GM12892 (cell line): Measurements from ENCODE around the gene CAV2.

Experiments
- DNase-seq: peaks from one replicate; pipeline ENCODE4 v3.0.0; 2011; ENCODE audit not compliant: insufficient read length
- FAIRE-seq: peaks from 2 replicates; lab custom pipeline; 2011; peaks lifted over from hg19 to GRCh38; lab: Jason Lieb, UNC
- POLR2A ChIP-seq: IDR thresholded peaks from 2 replicates; pipeline ENCODE4 v1.6.1; 2011; ENCODE audit warnings: low read depth, low read length, control low read depth
- POLR2AphosphoS5 ChIP-seq: IDR thresholded peaks from 2 replicates; pipeline ENCODE4 v1.6.1; 2011; ENCODE audit warnings: low read depth, low read length, control low read depth
- TAF1 ChIP-seq: IDR thresholded peaks from 2 replicates; pipeline ENCODE4 v1.6.1; 2011; ENCODE audit warnings: low read depth, mild to moderate bottlenecking, control low read depth, low read length, borderline replicate concordance

CAV2 gene

GRCh38 chr7:116516324-116516723 is 16.8 kb downstream of the CAV2 start:
- TF ChIP-seq POLR2AphosphoS5 (no peak), TAF1 (no peak), POLR2A (no peak)
- FAIRE-seq: no peak
- DNase-seq: no peak

GRCh38 chr7:116517626-116518025 is 18.1 kb downstream of the CAV2 start:
- DNase-seq: no peak
- TF ChIP-seq POLR2A (no peak), POLR2AphosphoS5 (no peak), TAF1 (no peak)
- no peak for FAIRE-seq

- FAIRE-seq: no peak
- DNase-seq: no peak
- TF ChIP-seq TAF1: no peak
- no peak for TF ChIP-seq POLR2AphosphoS5
- no peak for TF ChIP-seq POLR2A
Observed at GRCh38 chr7:116518961-116519360, 19.4 kb downstream of the CAV2 start.

- no peak for TF ChIP-seq TAF1
- no peak for TF ChIP-seq POLR2AphosphoS5
- no peak for TF ChIP-seq POLR2A
- FAIRE-seq: no peak
- DNase-seq: no peak
Observed at GRCh38 chr7:116521046-116521664, 21.6 kb downstream of the CAV2 start.

GRCh38 chr7:116522247-116522646 is 22.7 kb downstream of the CAV2 start:
- TF ChIP-seq TAF1 (no peak), POLR2A (no peak), POLR2AphosphoS5 (no peak)
- FAIRE-seq: no peak
- DNase-seq: no peak

GRCh38 chr7:116524221-116524608 is 24.7 kb downstream of the CAV2 start:
- FAIRE-seq (no peak), DNase-seq (no peak)
- TF ChIP-seq POLR2AphosphoS5 (no peak), POLR2A (no peak), TAF1 (no peak)

GRCh38 chr7:116524609-116525297 is 25.2 kb downstream of the CAV2 start, which contains the start of gene CAV1:
CAV1 (plus strand) TSS chr7:116525036; CDS start chr7:116525063, 27 bp downstream.
- FAIRE-seq (no peak), DNase-seq (peak; percentile 33)
- TF ChIP-seq POLR2A: no peak
- no peak for TF ChIP-seq TAF1
- TF ChIP-seq POLR2AphosphoS5: no peak

- TF ChIP-seq POLR2A: no peak
- no peak for TF ChIP-seq TAF1
- TF ChIP-seq POLR2AphosphoS5: no peak
- peak; percentile 44 for DNase-seq
- FAIRE-seq: peak; percentile 56
Observed at GRCh38 chr7:116525298-116525912, 25.9 kb downstream of the CAV2 start.

- DNase-seq: peak; percentile 89
- FAIRE-seq: peak; percentile 95
- no peak for TF ChIP-seq POLR2AphosphoS5
Observed at GRCh38 chr7:116525913-116526861, 26.6 kb downstream of the CAV2 start.

- FAIRE-seq: no peak
- DNase-seq: no peak
- TF ChIP-seq TAF1 (no peak), POLR2AphosphoS5 (no peak), POLR2A (no peak)
Observed at GRCh38 chr7:116526897-116527296, 27.4 kb downstream of the CAV2 start.

- FAIRE-seq (no peak), DNase-seq (no peak)
- TF ChIP-seq TAF1 (no peak), POLR2A (no peak), POLR2AphosphoS5 (no peak)
Observed at GRCh38 chr7:116527521-116527920, 28.0 kb downstream of the CAV2 start.
